NCI-H345 treated with DMSO at 0.1 percent for 48 hours (cell line): ENCODE measurements around the gene MAZ.

Source experiments
- DNase-seq: peaks from one replicate; lab custom pipeline; 2025; ENCODE audit not compliant: unreplicated experiment; lab: John Stamatoyannopoulos, UW

Gene MAZ

DNA sequence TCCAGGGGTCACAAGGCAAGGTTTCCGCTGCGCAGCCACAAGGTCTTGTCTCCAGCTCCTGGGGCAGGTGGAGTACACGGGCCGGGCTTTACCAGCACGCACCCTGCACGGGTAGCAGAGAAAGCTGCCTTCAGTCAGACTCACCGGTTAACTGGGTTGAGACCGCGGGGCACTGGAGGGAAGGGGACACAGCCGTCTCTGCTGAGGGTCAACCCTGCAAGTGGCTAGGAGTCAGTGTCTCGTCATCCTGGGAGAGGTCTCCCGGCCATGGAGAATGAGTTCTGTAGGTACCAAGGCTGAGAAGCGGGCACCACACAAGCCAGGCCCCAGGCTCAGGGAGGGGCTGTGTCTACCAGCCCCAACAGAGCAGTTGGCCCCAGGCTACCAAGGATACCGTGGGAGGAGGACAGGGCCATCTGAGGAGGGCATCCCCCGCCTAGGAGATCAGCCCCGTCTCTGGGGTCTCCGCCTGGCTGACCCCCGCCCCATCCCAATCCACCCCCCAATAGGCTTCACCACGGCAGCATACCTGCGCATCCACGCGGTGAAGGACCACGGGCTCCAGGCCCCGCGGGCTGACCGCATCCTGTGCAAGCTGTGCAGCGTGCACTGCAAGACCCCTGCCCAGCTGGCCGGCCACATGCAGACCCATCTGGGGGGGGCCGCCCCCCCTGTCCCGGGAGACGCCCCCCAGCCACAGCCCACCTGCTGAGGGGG lies 2.9 kb downstream of the MAZ start:
- DNase-seq, result no peak

DNA sequence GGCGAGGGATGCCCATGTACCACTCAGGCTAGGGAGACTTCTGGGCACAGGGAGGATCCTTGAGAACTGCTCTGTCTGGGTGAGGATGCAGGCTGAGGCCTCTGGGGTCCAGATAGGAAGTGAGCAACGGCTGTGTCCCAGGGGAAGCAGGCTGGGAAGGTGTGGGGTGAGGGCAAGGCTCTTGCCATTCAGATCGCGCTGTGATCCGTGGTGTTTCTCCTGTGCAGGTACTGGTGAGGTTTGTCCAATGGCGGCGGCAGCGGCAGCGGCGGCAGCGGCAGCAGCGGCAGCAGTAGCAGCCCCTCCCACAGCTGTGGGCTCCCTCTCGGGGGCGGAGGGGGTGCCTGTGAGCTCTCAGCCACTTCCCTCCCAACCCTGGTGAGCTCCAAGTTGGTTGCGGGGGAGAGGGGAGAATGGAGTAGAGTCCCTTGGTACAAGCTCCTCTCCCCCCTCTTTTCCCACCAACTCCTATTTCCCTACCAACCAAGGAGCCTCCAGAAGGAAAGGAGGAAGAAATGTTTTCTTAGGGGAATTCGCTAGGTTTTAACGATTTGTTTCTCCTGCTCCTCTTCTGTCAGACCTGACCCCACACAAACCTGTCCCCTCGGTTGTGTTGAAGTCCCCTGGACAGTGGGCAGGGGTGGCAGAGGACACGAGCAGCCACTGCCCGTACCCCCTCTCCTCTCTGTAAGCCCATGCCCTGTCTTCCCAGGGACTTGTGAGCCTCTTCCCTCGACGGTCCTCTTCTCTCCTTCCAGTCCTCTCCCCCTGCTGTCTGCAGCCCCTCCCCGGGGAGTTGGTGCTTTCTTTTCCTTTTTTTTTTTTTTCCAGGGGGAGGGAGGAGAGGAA lies 3.7 kb downstream of the MAZ start:
- DNase-seq, result no peak

DNA sequence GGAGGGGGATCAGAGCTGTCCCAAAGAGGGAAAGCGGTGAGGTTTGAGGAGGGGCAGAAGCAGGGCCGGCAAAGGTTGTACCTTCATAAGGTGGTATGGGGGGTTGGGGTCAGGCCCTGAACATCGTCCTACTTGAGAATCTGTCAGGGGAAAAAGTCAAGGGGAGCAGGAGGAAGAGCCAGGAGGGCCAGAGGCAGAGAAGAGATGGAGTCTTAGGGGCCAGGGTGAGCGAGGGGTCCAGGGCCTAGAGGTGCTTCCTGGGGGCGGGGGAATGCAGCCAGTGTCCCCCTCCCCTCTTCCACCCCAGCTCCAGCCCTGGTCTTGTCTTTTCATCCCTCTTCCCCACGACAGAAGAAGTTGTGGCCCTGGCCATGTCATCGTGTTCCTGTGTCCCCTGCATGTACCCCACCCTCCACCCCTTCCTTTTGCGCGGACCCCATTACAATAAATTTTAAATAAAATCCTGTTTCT lies 4.4 kb downstream of the MAZ start:
- DNase-seq, result no peak

DNA sequence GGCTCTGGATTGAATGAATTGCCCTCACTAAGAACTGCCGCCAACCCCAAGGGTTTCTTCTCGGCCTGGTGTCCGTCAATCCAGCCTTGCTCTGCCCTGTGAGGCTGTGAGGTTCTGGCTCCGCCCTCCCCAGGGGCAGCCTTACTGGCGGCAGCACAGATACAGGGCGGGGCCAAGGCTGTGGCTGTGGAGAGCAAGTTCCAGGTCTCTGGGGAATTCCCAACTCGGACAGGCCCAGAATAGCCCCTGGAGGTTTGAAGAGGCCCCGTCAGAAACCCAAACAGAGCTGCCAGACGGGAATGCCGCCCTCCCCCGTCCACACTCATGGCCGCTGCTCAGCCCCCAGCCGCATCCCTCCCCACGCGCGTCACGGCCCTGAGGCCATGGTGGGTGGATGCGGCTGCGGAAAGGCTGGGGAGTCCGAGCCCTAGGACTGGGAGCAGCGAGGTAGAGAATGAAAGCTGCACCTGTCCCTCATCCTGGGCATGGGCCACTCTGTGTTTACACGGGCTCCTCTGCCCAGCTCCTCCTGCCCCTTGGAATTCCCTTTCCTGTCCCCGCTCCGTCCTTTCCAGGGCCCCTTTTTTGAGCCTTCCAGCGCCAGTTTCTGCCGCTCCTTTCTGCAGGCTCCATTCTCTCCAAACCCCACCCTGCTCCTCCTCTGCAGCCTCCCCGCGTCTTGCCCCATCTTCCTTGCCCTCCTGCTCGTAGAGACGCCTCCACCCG lies 5.0 kb downstream of the MAZ start:
- DNase-seq, result peak; percentile 97

DNA sequence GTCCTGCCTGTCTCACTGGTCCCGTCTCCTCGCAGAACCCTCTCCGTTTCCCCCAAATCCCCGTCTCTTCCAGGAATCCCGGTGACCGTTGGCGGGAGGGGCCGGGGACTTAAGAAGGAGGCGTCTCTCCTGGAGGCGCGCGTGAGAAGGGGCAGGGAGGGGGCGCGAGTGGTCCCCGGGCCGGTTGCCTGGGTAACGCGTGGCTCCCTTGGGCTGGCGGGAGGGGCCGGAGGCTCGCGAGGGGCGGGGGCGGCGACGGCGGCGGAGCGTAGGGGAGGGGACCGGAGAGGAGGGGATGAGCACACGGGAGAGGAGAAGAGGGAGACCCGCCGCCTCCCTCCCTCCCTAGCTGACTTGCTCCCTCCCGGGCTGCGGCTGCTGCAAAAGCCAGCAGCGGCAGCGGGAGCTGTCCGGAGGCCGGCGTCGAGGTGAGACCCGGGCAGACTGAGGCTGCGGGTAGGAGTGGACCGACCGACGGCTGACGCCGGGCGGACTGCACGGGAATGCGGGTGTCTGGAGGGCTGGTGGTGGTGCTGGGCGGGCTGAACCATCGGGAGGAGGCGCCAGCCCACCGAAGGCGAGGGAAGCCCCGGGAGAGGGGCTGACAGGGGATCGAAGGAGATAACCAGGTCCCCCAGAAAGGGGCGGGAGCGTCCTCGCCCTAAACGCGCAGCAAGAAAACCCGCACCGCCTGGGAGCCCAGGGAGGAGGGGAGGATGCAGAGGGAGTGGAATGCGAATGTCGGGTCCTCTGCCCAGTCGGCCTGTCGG lies 5.8 kb downstream of the MAZ start, which contains the start of gene PRRT2:
Gene PRRT2 (plus strand): TSS at position 298 of the 770 bp plus-strand sequence. CDS start 862 bp downstream, outside the sequence.
- peak; percentile 37 for DNase-seq

DNA sequence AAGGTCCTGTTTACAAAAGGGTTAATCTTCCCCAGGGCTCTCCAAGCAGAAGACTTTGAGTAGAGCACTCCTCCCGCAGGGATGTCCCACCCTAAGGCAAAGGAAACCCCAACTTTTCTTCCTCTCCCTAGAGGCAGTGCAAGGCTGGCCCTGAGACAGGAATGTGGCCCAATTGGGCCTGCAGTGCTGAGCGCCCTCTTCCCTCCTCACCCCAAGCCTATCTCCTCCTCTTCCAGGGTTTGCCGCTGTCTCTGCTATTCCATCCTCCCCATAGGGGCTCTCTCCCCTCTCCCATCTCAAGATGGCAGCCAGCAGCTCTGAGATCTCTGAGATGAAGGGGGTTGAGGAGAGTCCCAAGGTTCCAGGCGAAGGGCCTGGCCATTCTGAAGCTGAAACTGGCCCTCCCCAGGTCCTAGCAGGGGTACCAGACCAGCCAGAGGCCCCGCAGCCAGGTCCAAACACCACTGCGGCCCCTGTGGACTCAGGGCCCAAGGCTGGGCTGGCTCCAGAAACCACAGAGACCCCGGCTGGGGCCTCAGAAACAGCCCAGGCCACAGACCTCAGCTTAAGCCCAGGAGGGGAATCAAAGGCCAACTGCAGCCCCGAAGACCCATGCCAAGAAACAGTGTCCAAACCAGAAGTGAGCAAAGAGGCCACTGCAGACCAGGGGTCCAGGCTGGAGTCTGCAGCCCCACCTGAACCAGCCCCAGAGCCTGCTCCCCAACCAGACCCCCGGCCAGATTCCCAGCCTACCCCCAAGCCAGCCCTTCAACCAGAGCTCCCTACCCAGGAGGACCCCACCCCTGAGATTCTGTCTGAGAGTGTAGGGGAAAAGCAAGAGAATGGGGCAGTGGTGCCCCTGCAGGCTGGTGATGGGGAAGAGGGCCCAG lies 6.7 kb downstream of the MAZ start:
- DNase-seq, result no peak

DNA sequence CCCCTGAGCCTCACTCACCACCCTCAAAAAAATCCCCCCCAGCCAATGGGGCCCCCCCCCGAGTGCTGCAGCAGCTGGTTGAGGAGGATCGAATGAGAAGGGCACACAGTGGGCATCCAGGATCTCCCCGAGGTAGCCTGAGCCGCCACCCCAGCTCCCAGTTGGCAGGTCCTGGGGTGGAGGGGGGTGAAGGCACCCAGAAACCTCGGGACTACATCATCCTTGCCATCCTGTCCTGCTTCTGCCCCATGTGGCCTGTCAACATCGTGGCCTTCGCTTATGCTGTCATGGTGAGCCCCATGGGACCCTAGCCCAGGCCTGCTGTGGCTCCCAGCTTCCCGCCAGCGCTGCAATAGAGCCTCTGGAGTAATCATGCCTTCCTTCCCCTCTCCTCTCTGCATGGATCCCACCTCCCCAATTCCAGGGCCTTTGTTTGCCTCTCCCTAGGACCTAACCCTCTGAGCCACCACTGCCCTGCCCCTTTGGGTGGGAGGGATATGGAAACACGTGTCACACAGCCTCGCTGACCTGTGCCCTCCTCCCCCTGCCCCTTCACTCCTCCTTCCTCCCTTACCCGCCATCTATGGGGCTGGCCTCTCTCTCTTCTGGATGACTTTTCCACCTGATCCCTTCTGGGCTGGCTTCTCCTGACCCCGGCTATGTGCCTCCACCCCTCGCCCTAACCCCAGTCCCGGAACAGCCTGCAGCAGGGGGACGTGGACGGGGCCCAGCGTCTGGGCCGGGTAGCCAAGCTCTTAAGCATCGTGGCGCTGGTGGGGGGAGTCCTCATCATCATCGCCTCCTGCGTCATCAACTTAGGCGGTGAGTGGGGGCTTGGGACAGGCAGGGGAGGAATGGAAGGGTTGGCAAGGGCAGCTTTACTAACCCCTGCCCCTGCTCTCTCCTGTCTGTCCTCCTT lies 7.6 kb downstream of the MAZ start:
- no peak for DNase-seq

DNA sequence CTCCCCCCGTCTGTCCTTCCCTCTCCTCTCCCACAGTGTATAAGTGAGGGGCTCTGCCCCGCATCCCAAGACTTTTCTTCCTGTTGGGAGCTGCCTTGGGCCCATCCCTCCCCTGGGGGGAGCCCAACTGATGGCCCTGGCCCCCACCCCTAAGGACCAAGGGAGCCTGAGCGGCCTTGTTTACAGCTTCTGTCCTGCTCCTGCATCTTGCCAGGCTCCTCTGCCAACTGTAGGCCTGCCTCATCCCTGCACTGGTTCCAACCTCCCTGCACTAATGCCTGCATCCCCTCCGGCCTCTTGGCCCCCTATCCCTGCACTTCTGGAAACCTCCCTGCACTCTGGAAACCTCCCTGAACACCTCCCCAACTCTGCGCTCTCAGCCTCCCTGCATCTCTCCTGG lies 8.3 kb downstream of the MAZ start:
- DNase-seq, result no peak

DNA sequence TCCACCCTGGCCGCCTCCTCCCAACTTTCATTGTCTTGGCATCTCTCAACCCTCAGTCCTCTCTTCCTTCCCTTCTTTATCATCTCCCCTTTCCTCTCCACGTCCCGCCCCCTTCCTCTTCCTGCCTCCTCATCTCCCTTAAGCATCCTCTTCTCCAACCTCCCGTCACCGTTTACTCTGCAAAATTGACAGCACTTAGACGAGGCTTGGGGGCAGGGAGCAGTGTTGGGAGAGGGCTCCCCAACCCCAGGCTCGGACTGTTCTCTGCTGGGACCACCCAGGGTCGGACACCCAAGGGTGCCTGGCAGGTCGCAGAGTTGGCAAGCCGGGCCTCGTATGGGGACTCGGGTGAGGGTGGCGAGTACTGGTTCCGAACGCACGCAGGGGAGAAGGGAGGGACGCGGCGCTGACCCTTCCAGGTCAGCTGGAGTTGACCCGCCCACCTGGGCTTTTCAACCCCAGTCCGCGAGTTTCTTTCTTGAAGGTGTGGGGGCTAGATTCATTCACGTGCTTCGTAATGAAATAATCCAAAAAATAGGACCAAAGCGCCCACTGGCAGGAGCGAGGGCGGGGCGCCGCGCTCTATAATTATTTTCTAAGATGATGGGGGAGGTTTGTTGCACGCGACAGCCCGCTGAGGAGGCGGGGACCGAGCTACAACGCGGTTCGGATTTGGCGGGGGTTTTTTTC lies 8.8 kb downstream of the MAZ start:
- DNase-seq, result no peak

DNA sequence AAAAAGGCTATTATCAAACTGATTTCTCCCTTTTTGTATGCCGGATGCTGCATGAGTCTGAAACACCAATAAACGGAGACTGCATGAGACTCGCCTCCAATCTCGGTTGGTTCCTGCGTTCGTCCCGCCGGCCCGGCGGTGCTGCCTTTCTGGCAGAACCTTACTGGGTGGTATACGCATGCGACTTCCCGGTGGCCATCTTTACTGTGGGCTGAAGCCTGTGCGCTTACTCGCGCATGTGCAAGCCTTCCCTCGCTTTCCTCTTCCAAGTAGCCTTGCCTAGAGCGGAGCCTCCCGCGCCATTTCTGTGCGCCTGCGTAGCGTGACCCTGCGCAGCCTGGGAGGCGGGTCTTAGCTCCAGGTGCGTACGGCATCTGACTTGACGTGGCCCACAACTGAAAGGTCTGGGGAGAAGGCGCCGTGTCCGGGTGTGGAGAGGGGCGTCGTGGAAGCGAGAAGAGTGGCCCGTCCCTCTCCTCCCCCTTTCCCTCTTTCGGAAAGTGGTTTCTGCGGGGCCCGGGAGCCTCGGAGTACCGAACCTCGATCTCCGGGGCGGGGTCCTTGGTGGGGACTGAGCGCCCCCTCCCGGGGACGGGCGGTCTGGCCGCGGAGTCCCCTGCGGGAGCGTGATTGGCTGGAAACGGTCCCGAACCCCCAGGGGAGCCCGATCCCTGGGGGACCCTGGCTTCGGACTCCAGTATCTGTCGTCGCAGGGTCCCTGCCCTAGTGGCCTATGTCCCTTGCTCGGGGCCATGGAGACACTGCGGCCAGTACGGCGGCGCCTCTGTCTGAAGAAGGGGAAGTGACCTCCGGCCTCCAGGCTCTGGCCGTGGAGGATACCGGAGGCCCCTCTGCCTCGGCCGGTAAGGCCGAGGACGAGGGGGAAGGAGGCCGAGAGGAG lies 9.7 kb downstream of the MAZ start, which contains the start of gene PAGR1:
Gene PAGR1 (plus strand): TSS at position 360 of the 901 bp plus-strand sequence. CDS start 374 bp downstream, at position 734.
- peak; percentile 99 for DNase-seq

DNA sequence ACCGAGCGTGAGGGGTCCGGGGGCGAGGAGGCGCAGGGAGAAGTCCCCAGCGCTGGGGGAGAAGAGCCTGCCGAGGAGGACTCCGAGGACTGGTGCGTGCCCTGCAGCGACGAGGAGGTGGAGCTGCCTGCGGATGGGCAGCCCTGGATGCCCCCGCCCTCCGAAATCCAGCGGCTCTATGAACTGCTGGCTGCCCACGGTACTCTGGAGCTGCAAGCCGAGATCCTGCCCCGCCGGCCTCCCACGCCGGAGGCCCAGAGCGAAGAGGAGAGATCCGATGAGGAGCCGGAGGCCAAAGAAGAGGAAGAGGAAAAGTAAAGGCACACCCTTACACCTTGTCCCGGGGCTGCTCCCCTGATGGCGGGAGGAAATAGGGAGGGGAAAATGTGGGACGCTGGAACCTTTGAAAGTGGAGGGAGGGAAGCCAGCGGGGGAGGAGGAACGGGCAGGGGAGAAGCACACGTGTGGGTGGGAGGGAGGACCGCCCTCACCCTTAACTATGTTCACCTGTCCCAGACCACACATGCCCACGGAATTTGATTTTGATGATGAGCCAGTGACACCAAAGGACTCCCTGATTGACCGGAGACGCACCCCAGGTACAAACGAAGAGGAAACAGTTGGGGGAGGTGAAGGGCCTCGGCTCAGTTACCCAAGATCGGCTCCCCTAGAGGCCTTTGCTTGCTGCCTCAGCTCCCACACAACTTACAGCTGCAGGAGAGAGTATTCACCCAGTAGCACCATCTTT lies 10.5 kb downstream of the MAZ start:
- DNase-seq, result peak; percentile 61

DNA sequence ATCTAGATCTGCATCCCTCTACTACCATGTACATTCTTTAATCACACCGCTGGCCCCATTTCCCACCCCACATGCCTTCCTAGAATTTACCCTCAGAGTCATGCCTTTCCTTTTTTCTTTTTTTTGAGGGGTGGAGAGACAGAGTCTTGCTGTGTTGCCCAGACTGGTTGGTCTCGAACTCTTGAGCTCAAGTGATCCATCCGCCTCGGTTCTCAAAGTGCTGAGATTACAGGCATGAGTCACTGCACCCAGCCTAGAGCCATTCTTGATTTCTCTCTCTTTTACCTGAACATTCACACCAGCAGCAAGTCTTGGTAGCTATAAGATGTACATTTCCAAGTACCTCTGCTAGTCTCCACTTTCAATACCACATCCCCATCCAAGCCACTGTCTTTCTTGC lies 11.8 kb downstream of the MAZ start:
- DNase-seq, result no peak

DNA sequence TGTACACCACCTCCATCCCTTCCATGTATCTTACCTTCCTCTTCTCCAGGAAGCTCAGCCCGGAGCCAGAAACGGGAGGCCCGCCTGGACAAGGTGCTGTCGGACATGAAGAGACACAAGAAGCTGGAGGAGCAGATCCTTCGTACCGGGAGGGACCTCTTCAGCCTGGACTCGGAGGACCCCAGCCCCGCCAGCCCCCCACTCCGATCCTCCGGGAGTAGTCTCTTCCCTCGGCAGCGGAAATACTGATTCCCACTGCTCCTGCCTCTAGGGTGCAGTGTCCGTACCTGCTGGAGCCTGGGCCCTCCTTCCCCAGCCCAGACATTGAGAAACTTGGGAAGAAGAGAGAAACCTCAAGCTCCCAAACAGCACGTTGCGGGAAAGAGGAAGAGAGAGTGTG lies 13.2 kb downstream of the MAZ start:
- no peak for DNase-seq

DNA sequence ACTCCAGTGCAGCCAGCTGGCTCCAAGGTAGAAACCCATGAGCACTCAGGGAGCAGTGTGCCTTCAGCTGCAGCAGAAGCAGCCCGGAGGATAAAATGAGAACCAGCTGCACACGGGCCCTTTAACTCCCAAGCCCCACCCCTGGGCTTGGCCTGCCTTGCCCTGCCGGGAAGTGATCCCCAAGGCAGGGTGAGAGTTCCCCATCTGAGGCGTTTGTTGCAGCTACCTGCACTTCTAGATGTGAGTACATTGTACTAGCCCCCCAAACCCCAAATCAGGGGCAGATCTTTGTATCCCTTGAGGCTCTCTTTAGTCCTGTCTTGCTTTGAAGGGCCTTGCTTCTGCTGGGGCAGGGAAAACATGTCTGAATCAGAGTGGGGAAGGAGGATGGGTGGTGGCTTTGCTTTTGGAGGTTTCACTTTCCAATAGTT lies 14.0 kb downstream of the MAZ start, which contains the start of gene MVP:
Gene MVP (plus strand): TSS at position 192 of the 431 bp plus-strand sequence. CDS start 10,088 bp downstream, outside the sequence.
- peak; percentile 51 for DNase-seq

DNA sequence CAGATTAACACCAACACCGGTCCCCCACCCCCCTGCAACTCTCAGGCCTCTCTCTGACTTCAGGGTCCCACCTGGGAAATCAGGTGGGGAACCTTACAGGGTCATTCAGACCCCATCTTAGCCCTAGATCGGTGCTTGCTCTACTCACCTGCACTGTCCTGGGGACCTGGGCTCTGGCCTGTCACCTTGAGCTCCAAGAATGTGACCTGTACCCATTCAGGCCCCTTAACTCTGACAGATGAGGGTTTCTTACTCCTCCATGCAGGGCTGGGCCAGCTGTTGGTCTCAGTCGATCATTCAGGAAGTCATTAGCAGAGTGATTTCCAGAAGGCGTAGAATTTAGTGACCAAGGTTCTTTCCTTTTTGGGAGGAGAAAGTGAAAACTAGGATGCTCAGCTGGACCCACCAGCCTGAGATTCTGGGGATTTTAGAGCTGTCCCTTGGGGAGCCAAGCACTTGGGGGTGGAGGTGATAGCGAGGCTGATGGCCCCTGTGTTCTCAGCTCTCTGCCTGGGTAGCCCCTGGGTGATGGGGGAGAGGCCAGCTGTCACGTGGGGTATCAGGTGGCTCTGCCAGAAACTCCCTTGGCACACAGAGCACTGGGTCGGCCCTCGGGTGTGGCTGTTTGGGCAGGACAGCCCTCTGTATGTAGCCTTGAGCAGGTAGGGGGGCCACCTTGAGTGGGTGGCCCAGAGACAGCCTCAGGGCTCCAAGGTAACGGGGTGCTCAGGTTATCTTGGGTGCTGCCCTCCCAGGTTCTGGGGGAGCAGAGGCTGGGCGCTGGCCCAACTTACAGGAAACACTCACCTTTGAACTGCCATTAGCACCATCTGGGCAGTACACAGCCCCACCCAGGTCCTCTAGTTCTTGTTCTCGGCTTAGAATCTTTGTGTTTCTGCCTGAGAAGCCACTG lies 14.7 kb downstream of the MAZ start:
- DNase-seq, result no peak
